ENCODE results near the gene MCM9. TPM values are rescaled to one million over a fixed set of nuclear protein-coding genes. Genes with fewer than 3 reads are reported as not detected.

MCM9 gene
- total RNA-seq, 6 experiments from 2014 or later: 4.3 to 7.6 (median 6.9) TPM

- no peak overlapping the region for H3K27ac ChIP-seq
- intact Hi-C loops (cut with DNase I): no loop called here
- H3K4me1 ChIP-seq: no peaks in the 10 kb centered on the region
- no peaks in the 10 kb centered on the region for H3K9me3 ChIP-seq
- no peaks in the 10 kb centered on the region for H3K36me3 ChIP-seq
- no peak overlapping the region for H3K4me3 ChIP-seq
- 62% methylated on average over 3 of the region's 3 CpGs for WGBS (ENCODE audit: insufficient coverage, low coverage, low lambda C conversion rate, missing lambda C conversion rate)
- DNase-seq (no peak), ATAC-seq (no peak)
- no peak for TF ChIP-seq POLR2A (IDR thresholded peaks at IDR 0.05)
- TF ChIP-seq, protein P1, sequence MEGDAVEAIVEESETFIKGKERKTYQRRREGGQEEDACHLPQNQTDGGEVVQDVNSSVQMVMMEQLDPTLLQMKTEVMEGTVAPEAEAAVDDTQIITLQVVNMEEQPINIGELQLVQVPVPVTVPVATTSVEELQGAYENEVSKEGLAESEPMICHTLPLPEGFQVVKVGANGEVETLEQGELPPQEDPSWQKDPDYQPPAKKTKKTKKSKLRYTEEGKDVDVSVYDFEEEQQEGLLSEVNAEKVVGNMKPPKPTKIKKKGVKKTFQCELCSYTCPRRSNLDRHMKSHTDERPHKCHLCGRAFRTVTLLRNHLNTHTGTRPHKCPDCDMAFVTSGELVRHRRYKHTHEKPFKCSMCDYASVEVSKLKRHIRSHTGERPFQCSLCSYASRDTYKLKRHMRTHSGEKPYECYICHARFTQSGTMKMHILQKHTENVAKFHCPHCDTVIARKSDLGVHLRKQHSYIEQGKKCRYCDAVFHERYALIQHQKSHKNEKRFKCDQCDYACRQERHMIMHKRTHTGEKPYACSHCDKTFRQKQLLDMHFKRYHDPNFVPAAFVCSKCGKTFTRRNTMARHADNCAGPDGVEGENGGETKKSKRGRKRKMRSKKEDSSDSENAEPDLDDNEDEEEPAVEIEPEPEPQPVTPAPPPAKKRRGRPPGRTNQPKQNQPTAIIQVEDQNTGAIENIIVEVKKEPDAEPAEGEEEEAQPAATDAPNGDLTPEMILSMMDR (IDR thresholded peaks at IDR 0.05): no peak
- no peaks in the 10 kb centered on the region for H3K27me3 ChIP-seq
Observed at GRCh38 chr6:118859517-118860064, 75.4 kb downstream of the MCM9 start.

DNA sequence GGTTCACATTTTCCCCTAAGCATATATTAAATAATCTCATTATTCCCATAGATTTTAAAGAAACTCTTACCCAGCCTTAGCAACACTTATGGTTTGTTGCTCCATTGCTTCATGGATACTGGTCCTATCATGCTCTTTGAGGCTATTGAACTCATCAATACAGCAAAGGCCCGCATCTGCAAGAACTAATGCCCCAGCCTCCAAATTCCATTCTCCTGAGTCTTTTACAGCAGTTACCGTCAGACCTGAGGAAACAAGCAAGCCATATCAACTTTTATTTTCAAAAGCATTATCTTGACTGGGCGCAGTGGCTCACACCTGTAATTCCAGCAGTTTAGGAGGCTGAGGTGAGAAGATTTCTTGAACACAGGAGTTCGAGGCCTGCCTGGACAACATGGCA is 78.7 kb downstream of the MCM9 start:
- WGBS (ENCODE audit: insufficient coverage, low coverage, low lambda C conversion rate, missing lambda C conversion rate): 100% methylated on average over 3 of the region's 4 CpGs
- Histone ChIP-seq H3K27ac (no peak overlapping the region), H3K4me3 (no peak overlapping the region), H3K9me3 (no peaks in the 10 kb centered on the region), H3K36me3 (no peaks in the 10 kb centered on the region), H3K27me3 (no peaks in the 10 kb centered on the region), H3K4me1 (no peaks in the 10 kb centered on the region)
- intact Hi-C loops (cut with DNase I): no loop called here
- ATAC-seq (no peak), DNase-seq (no peak)
- TF ChIP-seq, protein P1 (IDR thresholded peaks at IDR 0.05): no peak
- TF ChIP-seq POLR2A (IDR thresholded peaks at IDR 0.05): no peak

DNA sequence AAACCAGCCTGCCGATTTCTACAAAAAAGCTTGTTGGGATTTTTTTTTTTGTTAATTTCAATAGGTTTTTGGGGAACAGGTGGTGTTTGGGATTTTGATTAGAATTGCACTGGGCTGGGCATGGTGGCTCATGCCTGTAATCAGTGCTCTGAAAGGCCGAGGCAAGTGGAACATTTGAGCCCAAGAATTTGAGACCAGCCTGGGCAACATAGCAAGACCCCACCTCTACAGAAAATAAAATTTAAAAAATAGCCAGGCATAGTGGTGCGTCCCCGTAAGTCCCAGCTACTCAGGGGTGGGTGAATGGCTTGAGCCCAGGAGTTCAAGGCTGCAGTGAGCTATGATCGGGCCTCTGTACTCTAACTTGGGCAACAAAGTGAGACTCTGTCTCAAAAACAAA is 81.6 kb downstream of the MCM9 start:
- no peaks in the 10 kb centered on the region for H3K27me3 ChIP-seq
- TF ChIP-seq POLR2A (IDR thresholded peaks at IDR 0.05): no peak
- TF ChIP-seq, protein P1 (IDR thresholded peaks at IDR 0.05): no peak
- no peak overlapping the region for H3K4me3 ChIP-seq
- ATAC-seq (no peak), DNase-seq (no peak)
- H3K36me3 ChIP-seq: no peaks in the 10 kb centered on the region
- WGBS (ENCODE audit: insufficient coverage, low coverage, low lambda C conversion rate, missing lambda C conversion rate): 91% methylated on average over 5 of the region's 5 CpGs
- H3K9me3 ChIP-seq: no peaks in the 10 kb centered on the region
- H3K27ac ChIP-seq: no peak overlapping the region
- intact Hi-C loops (cut with DNase I): no loop called here
- no peaks in the 10 kb centered on the region for H3K4me1 ChIP-seq

DNA sequence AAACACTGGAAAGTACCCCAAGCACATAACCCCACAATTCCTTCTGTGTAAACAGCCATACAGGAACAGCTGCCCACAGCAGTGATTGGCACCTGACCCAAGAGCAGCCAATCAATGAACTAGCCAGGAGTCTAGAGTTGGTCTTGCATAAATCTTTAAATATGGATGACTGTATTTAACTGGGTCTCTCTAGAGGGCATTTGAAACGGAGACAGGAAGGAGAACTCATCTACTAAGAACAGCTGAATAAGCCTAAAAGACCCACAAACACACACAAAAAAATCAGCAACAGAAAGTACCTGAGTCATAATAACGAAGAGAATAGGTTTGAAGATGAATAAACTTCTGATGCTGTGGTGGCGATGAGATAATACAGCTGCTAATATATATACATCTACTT is 90.0 kb downstream of the MCM9 start:
- Histone ChIP-seq H3K27ac (no peak overlapping the region), H3K4me1 (no peaks in the 10 kb centered on the region), H3K4me3 (no peak overlapping the region), H3K9me3 (no peaks in the 10 kb centered on the region), H3K27me3 (no peaks in the 10 kb centered on the region), H3K36me3 (no peaks in the 10 kb centered on the region)
- intact Hi-C loops (cut with DNase I): no loop called here
- DNase-seq: no peak
- ATAC-seq: no peak
- 83% methylated on average over 3 of the region's 3 CpGs for WGBS (ENCODE audit: insufficient coverage, low coverage, low lambda C conversion rate, missing lambda C conversion rate)
- TF ChIP-seq, protein P1 (IDR thresholded peaks at IDR 0.05): no peak
- no peak for TF ChIP-seq POLR2A (IDR thresholded peaks at IDR 0.05)

Data from right lobe of liver (tissue), 6 donors.